Mononuclear cell (primary cell): ENCODE results near the gene C10orf90. TPM values are rescaled to one million over a fixed set of nuclear protein-coding genes. Genes with fewer than 3 reads are reported as not detected.

Experiments
- H3K27me3 ChIP-seq: 2 replicates; pipeline ENCODE4 v1.6.0; 2011; ENCODE audit warnings: low read length, control low read depth; ENCODE audit not compliant: insufficient read depth
- H3K4me1 ChIP-seq: 2 replicates; pipeline ENCODE4 v1.5.1; 2011; ENCODE audit warnings: mild to moderate bottlenecking, low read length, control low read depth; ENCODE audit not compliant: insufficient read depth
- H3K4me3 ChIP-seq: 2 replicates; pipeline ENCODE4 v1.5.1; 2011; ENCODE audit warnings: mild to moderate bottlenecking, low read length, moderate library complexity
- H3K9me3 ChIP-seq: 2 replicates; pipeline ENCODE4 v1.5.1; 2011; ENCODE audit warnings: low read depth, mild to moderate bottlenecking, control low read depth, low read length
- total RNA-seq: library from RNA; depleted of rRNA; stranded (reverse); fragments of >200 nt; gene quantifications from one replicate; pipeline ENCODE4 v1.2.3, GENCODE V29; 2012

Gene C10orf90
- total RNA-seq, 1 donor = not detected

GRCh38 chr10:126509182-126509581, 161.3 kb downstream of the C10orf90 start:
- Histone ChIP-seq H3K4me3 (no peak overlapping the region), H3K9me3 (no peaks in the 10 kb centered on the region), H3K27me3 (no peaks in the 10 kb centered on the region), H3K4me1 (no peaks in the 10 kb centered on the region)

- no peaks in the 10 kb centered on the region for H3K9me3 ChIP-seq
- no peaks in the 10 kb centered on the region for H3K27me3 ChIP-seq
- no peaks in the 10 kb centered on the region for H3K4me1 ChIP-seq
- H3K4me3 ChIP-seq = no peak overlapping the region
Measured at GRCh38 chr10:126508535-126509040, 161.9 kb downstream of the C10orf90 start.

GRCh38 chr10:126504761-126505112, 165.8 kb downstream of the C10orf90 start:
- Histone ChIP-seq H3K4me1 (no peaks in the 10 kb centered on the region), H3K27me3 (no peaks in the 10 kb centered on the region), H3K9me3 (no peaks in the 10 kb centered on the region), H3K4me3 (no peak overlapping the region)

DNA sequence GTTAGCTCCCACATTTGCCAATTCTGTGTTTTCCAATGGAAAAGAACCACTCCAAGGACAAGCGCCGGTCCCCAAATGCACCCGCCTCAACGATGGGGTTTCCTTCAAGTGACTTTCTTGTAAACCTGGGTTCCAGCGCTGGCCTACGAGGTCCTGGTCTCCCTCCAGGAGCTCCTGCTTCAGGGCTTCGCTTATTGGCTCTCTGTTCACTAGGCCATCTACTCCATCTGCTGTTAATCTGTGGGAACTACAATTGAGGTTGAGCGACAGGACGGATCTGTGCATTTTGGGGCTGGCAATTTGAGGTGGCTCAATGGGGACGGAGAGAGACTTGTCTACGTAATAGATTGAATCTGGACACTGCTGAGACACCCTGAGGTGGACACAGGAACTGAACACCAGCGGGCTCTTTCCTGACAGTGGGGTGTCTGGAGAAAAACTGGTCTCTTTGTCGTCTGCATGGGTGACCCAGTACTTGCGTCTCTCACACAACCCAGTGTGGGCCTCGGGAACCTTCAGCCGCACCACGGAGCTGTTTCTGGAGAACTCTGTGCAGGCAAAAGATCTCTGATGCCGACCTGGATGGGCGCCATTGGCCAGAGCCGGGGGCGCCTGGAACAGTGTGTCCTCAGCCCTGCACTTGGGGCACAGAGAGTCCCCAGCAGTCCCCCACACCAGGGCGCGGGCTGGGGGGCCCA, 166.3 kb downstream of the C10orf90 start:
- Histone ChIP-seq H3K4me3 (no peak overlapping the region), H3K4me1 (no peaks in the 10 kb centered on the region), H3K27me3 (no peaks in the 10 kb centered on the region), H3K9me3 (no peaks in the 10 kb centered on the region)

- H3K9me3 ChIP-seq = no peaks in the 10 kb centered on the region
Measured at GRCh38 chr10:126503392-126504062, 167.0 kb downstream of the C10orf90 start.

GRCh38 chr10:126502441-126502840, 168.1 kb downstream of the C10orf90 start:
- H3K4me1 ChIP-seq = no peaks in the 10 kb centered on the region
- H3K9me3 ChIP-seq = no peaks in the 10 kb centered on the region
- H3K4me3 ChIP-seq = no peak overlapping the region
- H3K27me3 ChIP-seq = no peaks in the 10 kb centered on the region

More at GRCh38 chr10:126503392-126504062, 167.0 kb downstream of the C10orf90 start:
- H3K27me3 ChIP-seq = no peaks in the 10 kb centered on the region
- no peak overlapping the region for H3K4me3 ChIP-seq
- no peaks in the 10 kb centered on the region for H3K4me1 ChIP-seq

DNA sequence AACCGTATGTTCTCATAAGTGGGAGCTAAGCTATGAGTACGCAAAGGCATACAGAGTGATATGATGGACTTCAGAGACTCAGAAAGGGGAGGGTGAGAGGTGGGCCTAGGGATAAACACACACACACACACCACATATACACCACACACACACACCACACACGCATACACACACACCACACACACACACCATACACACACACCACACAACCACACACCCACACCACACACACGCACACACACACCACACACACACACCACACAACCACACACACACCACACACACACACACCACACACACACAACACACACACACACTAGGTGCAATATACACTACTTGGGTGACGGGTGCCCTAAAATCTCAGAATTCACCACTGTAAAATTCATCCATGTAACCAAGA, 168.7 kb downstream of the C10orf90 start:
- Histone ChIP-seq H3K4me3 (no peak overlapping the region), H3K4me1 (no peaks in the 10 kb centered on the region), H3K9me3 (no peaks in the 10 kb centered on the region), H3K27me3 (no peaks in the 10 kb centered on the region)

DNA sequence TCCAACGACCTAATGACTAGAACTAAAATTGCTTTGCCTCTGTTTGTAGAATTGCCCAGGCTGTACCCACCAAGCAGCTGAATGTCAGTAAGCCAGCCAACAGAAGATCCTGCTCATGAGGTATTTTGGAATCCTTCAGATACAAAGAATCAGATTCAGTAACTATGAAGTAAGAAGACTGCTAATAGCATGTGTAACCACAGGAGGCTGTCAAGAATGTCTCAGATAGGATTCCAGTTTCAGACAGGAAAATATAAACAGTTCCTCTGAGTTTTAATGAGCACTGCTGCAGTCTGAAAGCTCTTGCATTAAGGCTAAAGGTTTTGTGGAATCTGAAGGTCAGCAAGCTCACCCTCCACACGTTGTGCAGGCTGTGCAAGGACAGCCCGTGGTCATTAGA, 169.6 kb downstream of the C10orf90 start:
- H3K4me1 ChIP-seq = no peaks in the 10 kb centered on the region
- no peaks in the 10 kb centered on the region for H3K9me3 ChIP-seq
- H3K27me3 ChIP-seq = no peaks in the 10 kb centered on the region
- H3K4me3 ChIP-seq = no peak overlapping the region

GRCh38 chr10:126500185-126500584, 170.3 kb downstream of the C10orf90 start:
- Histone ChIP-seq H3K27me3 (no peaks in the 10 kb centered on the region), H3K4me3 (no peak overlapping the region), H3K9me3 (no peaks in the 10 kb centered on the region), H3K4me1 (no peaks in the 10 kb centered on the region)

DNA sequence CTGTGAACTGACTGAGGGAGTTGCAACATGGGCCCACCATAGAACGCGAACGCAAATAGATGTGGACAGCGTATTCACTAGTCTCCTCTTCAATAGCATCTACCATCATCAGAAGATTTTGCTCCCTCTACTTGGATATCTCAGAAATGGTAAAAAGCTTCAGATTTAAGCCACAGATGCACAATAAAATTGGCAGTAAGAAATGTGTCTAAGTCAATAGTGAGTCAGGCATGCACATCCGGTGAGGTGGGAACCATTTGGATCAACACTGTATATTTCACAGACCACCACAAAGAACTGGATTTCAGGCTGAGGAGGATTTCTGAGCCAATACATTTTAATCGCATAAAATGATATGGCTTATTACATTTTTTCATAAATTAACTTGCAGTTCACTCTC, 170.7 kb downstream of the C10orf90 start:
- H3K4me1 ChIP-seq = no peaks in the 10 kb centered on the region

GRCh38 chr10:126497672-126498071, 172.8 kb downstream of the C10orf90 start:
- Histone ChIP-seq H3K27me3 (no peaks in the 10 kb centered on the region), H3K4me3 (no peak overlapping the region), H3K4me1 (no peaks in the 10 kb centered on the region), H3K9me3 (no peaks in the 10 kb centered on the region)

More for the DNA sequence above, 170.7 kb downstream of the C10orf90 start:
- Histone ChIP-seq H3K9me3 (no peaks in the 10 kb centered on the region), H3K4me3 (no peak overlapping the region), H3K27me3 (no peaks in the 10 kb centered on the region)

DNA sequence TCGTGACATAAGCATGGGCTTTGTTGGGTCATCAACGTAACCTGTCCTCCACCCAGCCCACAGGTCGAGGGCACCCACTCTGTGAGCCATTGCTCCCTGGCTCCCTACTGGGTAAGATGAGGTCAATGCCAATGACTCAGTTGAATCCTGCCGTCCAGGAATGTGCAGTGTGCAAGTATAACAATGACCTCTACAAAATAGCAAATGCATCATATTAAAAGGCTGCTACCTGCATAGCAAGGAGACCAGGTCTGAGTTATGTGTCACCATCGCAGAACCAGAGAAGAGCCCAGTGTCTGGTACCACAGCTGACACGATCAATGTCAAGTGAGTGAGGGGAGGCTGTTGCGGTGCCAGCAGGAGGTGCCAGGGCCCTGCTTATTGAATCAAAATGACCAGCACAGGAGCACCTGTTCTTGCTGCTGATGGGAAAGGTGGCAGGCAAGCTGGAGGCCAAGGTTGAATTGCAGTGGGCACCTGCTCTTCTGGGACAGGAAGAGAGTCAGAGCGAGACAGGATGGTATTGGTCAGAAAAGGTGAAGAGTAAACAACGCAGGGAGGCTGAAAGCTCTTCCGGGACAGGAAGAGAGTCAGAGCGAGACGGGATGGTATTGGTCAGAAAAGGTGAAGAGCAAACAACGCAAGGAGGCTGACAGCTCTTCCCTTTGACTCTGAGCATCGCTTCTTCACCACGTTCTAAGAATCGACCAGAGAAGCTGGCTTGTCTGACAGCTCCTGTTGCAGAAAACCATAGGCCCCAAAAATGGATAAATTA, 173.5 kb downstream of the C10orf90 start:
- Histone ChIP-seq H3K4me1 (no peaks in the 10 kb centered on the region), H3K4me3 (no peak overlapping the region), H3K9me3 (no peaks in the 10 kb centered on the region), H3K27me3 (no peaks in the 10 kb centered on the region)

- H3K4me3 ChIP-seq = no peak overlapping the region
- H3K27me3 ChIP-seq = no peaks in the 10 kb centered on the region
- H3K4me1 ChIP-seq = no peaks in the 10 kb centered on the region
- H3K9me3 ChIP-seq = peaks cover 8% of the 10 kb centered on the region
Measured at GRCh38 chr10:126491476-126491875, 179.0 kb downstream of the C10orf90 start.

GRCh38 chr10:126481181-126481580, 189.3 kb downstream of the C10orf90 start:
- Histone ChIP-seq H3K4me3 (no peak overlapping the region), H3K9me3 (no peaks in the 10 kb centered on the region), H3K4me1 (no peaks in the 10 kb centered on the region), H3K27me3 (no peaks in the 10 kb centered on the region)

GRCh38 chr10:126480648-126481047, 189.8 kb downstream of the C10orf90 start:
- no peak overlapping the region for H3K4me3 ChIP-seq
- H3K27me3 ChIP-seq = no peaks in the 10 kb centered on the region
- H3K4me1 ChIP-seq = no peaks in the 10 kb centered on the region
- no peaks in the 10 kb centered on the region for H3K9me3 ChIP-seq
